Suppressor macrophage treated with lipopolysaccharide for 1 hour (primary cell): ENCODE data around the gene MSANTD1.
A peak's percentile ranks its signal among the peaks of the same experiment; 100 is the strongest.
"Not testable (repeated sequence)": the region's sequence is repeated elsewhere in the genome, so short reads cannot be mapped to it uniquely, and the experiment has no call there.

Source experiments
- DNase-seq, 3 donors: peaks; one replicate each; pipeline ENCODE4 v3.0.0-alpha.2; 2020 to 2022

Gene MSANTD1

GRCh38 chr4:3291969-3292570 lies 43.1 kb downstream of the MSANTD1 start:
- peak; percentile 67 to 82 (median 68) for DNase-seq

GRCh38 chr4:3292571-3293400 lies 43.8 kb downstream of the MSANTD1 start, which contains the start of gene RGS12:
Gene RGS12 (plus strand): TSS chr4:3293021. CDS start chr4:3316171, 23,150 bp downstream.
- peak; percentile 92 to 97 (median 94) for DNase-seq

GRCh38 chr4:3293401-3294391 lies 44.7 kb downstream of the MSANTD1 start:
- DNase-seq = no peak

GRCh38 chr4:3294401-3295241 lies 45.7 kb downstream of the MSANTD1 start:
- no peak for DNase-seq

- no peak for DNase-seq
Measured at GRCh38 chr4:3295837-3296624, 47.1 kb downstream of the MSANTD1 start.

GRCh38 chr4:3296651-3297050 lies 47.7 kb downstream of the MSANTD1 start:
- DNase-seq = no peak

- no peak for DNase-seq
Measured at GRCh38 chr4:3297066-3297859, 48.3 kb downstream of the MSANTD1 start.

GRCh38 chr4:3299122-3299975 lies 50.4 kb downstream of the MSANTD1 start:
- no peak for DNase-seq

GRCh38 chr4:3299976-3300671 lies 51.2 kb downstream of the MSANTD1 start:
- DNase-seq = no peak

- not testable (repeated sequence) for DNase-seq
Measured at GRCh38 chr4:3300882-3301281, 51.9 kb downstream of the MSANTD1 start.

- no peak for DNase-seq
Measured at GRCh38 chr4:3301450-3302172, 52.7 kb downstream of the MSANTD1 start.

- peak; percentile 34 to 48 (median 36) for DNase-seq
Measured at GRCh38 chr4:3302173-3302785, 53.3 kb downstream of the MSANTD1 start.

GRCh38 chr4:3302786-3303564 lies 54.0 kb downstream of the MSANTD1 start:
- DNase-seq = no peak

- DNase-seq = no peak
Measured at GRCh38 chr4:3303565-3303824, 54.5 kb downstream of the MSANTD1 start.

- DNase-seq = peak in 1 of 3 donors; percentile 12
Measured at GRCh38 chr4:3303923-3304710, 55.2 kb downstream of the MSANTD1 start.
